Pancreas (tissue), 10 donors: Measurements from ENCODE around the gene IGLON5. TPM values are rescaled to one million over a fixed set of nuclear protein-coding genes. Genes with fewer than 3 reads are reported as not detected.

Source experiments
- ATAC-seq, 4 donors: fragments of 200-7000 bp; cut with Tn5 transposase; one replicate each; pipeline versions ENCODE4 v1.8.0 to v1.9.1; 2020; ENCODE audit warnings: mild to moderate bottlenecking in 4 of 4, moderate library complexity in 4 of 4
- DNase-seq, 6 donors: peaks; one replicate each; pipeline ENCODE4 v3.0.0-alpha.2; 2020
- FAIRE-seq: peaks from 2 replicates; lab custom pipeline; 2012; peaks lifted over from hg19 to GRCh38; lab: Jason Lieb, UNC
- H3K27ac ChIP-seq, 4 donors: fragments of 200-600 bp; sonication (generic); 1 replicate in 3 of 4; 2 replicates in 1 of 4; pipeline versions ENCODE4 v1.5.0 to v1.8.0; 2020
- H3K27me3 ChIP-seq, 4 donors: fragments of 200-600 bp; one replicate each; pipeline ENCODE4 v1.8.0; 2021
- H3K36me3 ChIP-seq, 3 donors: fragments of 200-600 bp; sonication (generic) in 1 of 3; one replicate each; pipeline versions ENCODE4 v1.5.0 to v1.8.0; 2020 to 2021
- H3K4me1 ChIP-seq, 3 donors: fragments of 200-600 bp; one replicate each; pipeline ENCODE4 v1.8.0; 2021
- H3K4me3 ChIP-seq, 4 donors: fragments of 200-600 bp; sonication (generic) in 2 of 4; one replicate each; pipeline versions ENCODE4 v1.5.0 to v1.8.0; 2020 to 2021
- H3K9me3 ChIP-seq, 4 donors: fragments of 200-600 bp; one replicate each; pipeline ENCODE4 v1.8.0; 2021
- CTCF ChIP-seq, 4 donors: fragments of 200-600 bp; sonication (generic) in 3 of 4; IDR thresholded peaks; one replicate each; pipeline versions ENCODE4 v1.5.0 to v1.8.0; 2021; ENCODE audit warnings: antibody characterized with exemption in 4 of 4
- WGBS, 2 donors: extraction: QIAGEN DNeasy Blood & Tissue Kit; methylation state at CpG; one replicate each; pipeline ENCODE4 v1.1.7; 2013; 5-methylcytosine and 5-hydroxymethylcytosine counted together
- intact Hi-C, 3 donors: fragments of 100-400 bp; cut with DNase I; formaldehyde crosslinking; loops; one replicate each; pipeline versions ENCODE4 v1.11.1 to v1.14.2; 2022
- polyA plus RNA-seq, 2 donors: library from polyadenylated mRNA; stranded (reverse); fragments of 200-250 nt; gene quantifications; one replicate each; pipeline ENCODE4 v1.2.3, GENCODE V29; 2013
- total RNA-seq, 6 donors: library from RNA; stranded (reverse); fragmentation: NEBNext Ultra II Directional in 4 of 6; extraction: Animal tissue kit (Norgen Biotek cat#: 25700) in 4 of 6; gene quantifications; one replicate each; pipeline versions ENCODE4 v1.2.1 to v1.2.4, GENCODE V29; 2021 to 2023
- donor health status: healthy with polysubstance abuse.
- donor health status: DM: no; HTN: no; CAD: no; lungs with moderate emphysema.
- donor health status: DM: no; HTN: no; CAD: no.
- donor health status: control.
- donor health status: control.
- donor health status: Bipolar disorder and iron deficiency.
- donor health status: DM: yes; HTN: yes; CAD: no.
- donor health status: DM: no; HTN: no; CAD: no.
- donor health status: DM: no; HTN: no; CAD: no.
- donor health status: DM: yes; HTN: yes; CAD: no.

Gene IGLON5
- total and polyA plus RNA-seq, 8 donors: 0.06 to 0.09 (median 0.07) TPM; not detected in 4

DNA sequence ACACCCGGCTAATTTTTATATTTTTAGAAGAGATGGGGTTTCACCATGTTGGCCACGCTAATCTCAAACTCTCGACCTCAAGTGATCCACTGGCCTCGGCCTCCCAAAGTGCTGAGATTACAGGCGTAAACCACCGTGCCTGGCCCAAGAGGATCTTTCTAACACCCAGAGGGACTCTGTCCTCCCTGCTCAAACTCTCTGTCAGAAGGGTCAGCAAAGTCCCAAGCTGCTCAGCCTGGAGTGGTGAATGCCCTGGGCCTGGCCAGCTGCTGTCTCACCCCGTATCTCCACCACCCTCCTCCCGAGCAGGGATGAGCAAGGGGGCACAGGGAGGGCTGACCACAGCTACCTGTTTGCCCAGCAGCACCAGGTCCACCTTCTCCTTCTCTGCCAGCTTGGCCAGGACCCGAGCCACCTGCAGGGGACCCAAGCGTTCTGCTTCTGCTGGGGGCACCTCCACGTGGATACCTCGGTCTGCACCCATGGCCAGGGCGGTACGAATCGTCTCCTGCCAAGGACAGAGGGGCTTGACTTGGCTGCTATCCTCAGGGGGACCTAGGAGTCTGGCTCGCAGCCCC lies 41.4 kb downstream of the IGLON5 start:
- intact Hi-C loops: no loop called here
- no peaks in the 10 kb centered on the region for H3K4me1 ChIP-seq
- no peak for ATAC-seq

GRCh38 chr19:51354103-51354741 lies 42.8 kb downstream of the IGLON5 start:
- no peak for DNase-seq
- Histone ChIP-seq H3K9me3 (no peaks in the 10 kb centered on the region), H3K36me3 (peaks cover 0 to 9% (median 0%) of the 10 kb centered on the region in 3 donors), H3K27me3 (no peaks in the 10 kb centered on the region), H3K27ac (no peak overlapping the region), H3K4me3 (no peak overlapping the region), H3K4me1 (no peaks in the 10 kb centered on the region)
- no peak for ATAC-seq
- 71 to 79% methylated on average over 12 of the region's 12 CpGs for WGBS, 2 donors
- no peak for TF ChIP-seq CTCF (IDR thresholded peaks at IDR 0.05)
- FAIRE-seq: no peak
- intact Hi-C loops: no loop called here

More for the DNA sequence above, 41.4 kb downstream of the IGLON5 start:
- Histone ChIP-seq H3K36me3 (peaks cover 0 to 9% (median 0%) of the 10 kb centered on the region in 3 donors), H3K27ac (no peak overlapping the region), H3K4me3 (no peak overlapping the region), H3K9me3 (no peaks in the 10 kb centered on the region), H3K27me3 (no peaks in the 10 kb centered on the region)
- TF ChIP-seq CTCF (IDR thresholded peaks at IDR 0.05): no peak
- FAIRE-seq: no peak
- 90 to 94% methylated on average over 11 to 16 of the region's 16 CpGs for WGBS, 2 donors
- DNase-seq: no peak

DNA sequence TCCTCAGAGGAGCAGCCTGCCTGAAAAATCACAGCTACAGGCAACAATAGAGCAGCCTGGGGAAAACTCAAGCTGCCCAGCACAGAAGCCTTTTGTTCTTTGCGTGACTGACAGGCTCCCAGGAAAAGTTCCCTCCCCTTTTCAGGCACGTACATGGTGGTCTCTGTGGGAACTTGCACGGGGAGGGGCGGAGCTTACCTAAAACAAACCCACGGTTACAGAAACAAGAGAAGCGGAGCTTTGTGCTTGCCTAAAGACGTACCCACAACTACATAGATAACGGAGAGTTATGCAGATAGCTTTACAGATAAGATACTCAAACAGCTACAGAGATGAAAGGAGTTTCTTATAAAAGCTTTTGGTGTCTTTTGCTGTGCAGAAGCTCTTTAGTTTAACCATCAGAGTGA lies 43.3 kb downstream of the IGLON5 start:
- no peak for DNase-seq
- no peaks in the 10 kb centered on the region for H3K27me3 ChIP-seq
- FAIRE-seq: no peak
- no peaks in the 10 kb centered on the region for H3K4me1 ChIP-seq
- no peak for ATAC-seq
- H3K9me3 ChIP-seq: no peaks in the 10 kb centered on the region
- WGBS, 2 donors: 58 to 63% methylated on average over 8 of the region's 8 CpGs
- intact Hi-C loops: no loop called here
- no peak for TF ChIP-seq CTCF (IDR thresholded peaks at IDR 0.05)
- H3K27ac ChIP-seq: no peak overlapping the region
- peaks cover 0 to 9% (median 0%) of the 10 kb centered on the region in 3 donors for H3K36me3 ChIP-seq
- no peak overlapping the region for H3K4me3 ChIP-seq

- Histone ChIP-seq H3K9me3 (no peaks in the 10 kb centered on the region), H3K27ac (no peak overlapping the region), H3K4me3 (no peak overlapping the region), H3K27me3 (no peaks in the 10 kb centered on the region), H3K4me1 (no peaks in the 10 kb centered on the region), H3K36me3 (peaks cover 0 to 5% (median 0%) of the 10 kb centered on the region in 3 donors)
- intact Hi-C loops: no loop called here
- FAIRE-seq (no peak), ATAC-seq (no peak), DNase-seq (no peak)
- TF ChIP-seq CTCF (IDR thresholded peaks at IDR 0.05): no peak
- WGBS, 2 donors: 96 to 97% methylated on average over 10 of the region's 10 CpGs
These were observed 44.8 kb downstream of the IGLON5 start for GRCh38 chr19:51356159-51356801.
